GM12892 (cell line): Measurements from ENCODE around the gene IFNA8.

Experiments used
- POLR2A ChIP-seq: IDR thresholded peaks from 2 replicates; pipeline ENCODE4 v1.6.1; 2011; ENCODE audit warnings: low read depth, low read length, control low read depth
- POLR2AphosphoS5 ChIP-seq: IDR thresholded peaks from 2 replicates; pipeline ENCODE4 v1.6.1; 2011; ENCODE audit warnings: low read depth, low read length, control low read depth
- TAF1 ChIP-seq: IDR thresholded peaks from 2 replicates; pipeline ENCODE4 v1.6.1; 2011; ENCODE audit warnings: low read depth, mild to moderate bottlenecking, control low read depth, low read length, borderline replicate concordance

GRCh38 chr9:21415493-21416267 lies 6.8 kb downstream of the IFNA8 start:
- no peak for TF ChIP-seq POLR2A
- no peak for TF ChIP-seq POLR2AphosphoS5
- TF ChIP-seq TAF1: no peak
